HG02970 (cell line): ENCODE measurements around the gene NCAPD2.
"Not testable (repeated sequence)": the region's sequence is repeated elsewhere in the genome, so short reads cannot be mapped to it uniquely, and the experiment has no call there.

ENCODE experiments used
- ATAC-seq: cut with Tn5 transposase; IDR thresholded peaks from one replicate; pipeline ENCODE4 v1.9.1; 2021; ENCODE audit warnings: mild to moderate bottlenecking, moderate library complexity, moderate number of reproducible peaks; ENCODE audit not compliant: unreplicated experiment, low FRiP score

The NCAPD2 gene

GRCh38 chr12:6462234-6462995, 31.5 kb upstream of the NCAPD2 start:
- ATAC-seq: no peak

- no peak for ATAC-seq
Observed at GRCh38 chr12:6463216-6463615, 30.7 kb upstream of the NCAPD2 start.

- ATAC-seq: no peak
Observed at GRCh38 chr12:6463858-6464257, 30.0 kb upstream of the NCAPD2 start.

GRCh38 chr12:6464531-6464930, 29.4 kb upstream of the NCAPD2 start:
- ATAC-seq: no peak

- ATAC-seq: no peak
Observed at GRCh38 chr12:6465467-6466183, 28.3 kb upstream of the NCAPD2 start.

- ATAC-seq: no peak
Observed at GRCh38 chr12:6466184-6466573, 27.7 kb upstream of the NCAPD2 start.

GRCh38 chr12:6466751-6467150, 27.2 kb upstream of the NCAPD2 start:
- ATAC-seq: not testable (repeated sequence)

GRCh38 chr12:6467571-6468282, 26.2 kb upstream of the NCAPD2 start:
- not testable (repeated sequence) for ATAC-seq

GRCh38 chr12:6468283-6468575, 25.7 kb upstream of the NCAPD2 start:
- no peak for ATAC-seq

GRCh38 chr12:6469092-6469491, 24.8 kb upstream of the NCAPD2 start:
- ATAC-seq: no peak

GRCh38 chr12:6469609-6470374, 24.1 kb upstream of the NCAPD2 start:
- ATAC-seq: no peak

- peak; percentile 78 for ATAC-seq
Observed at GRCh38 chr12:6470375-6471163, 23.3 kb upstream of the NCAPD2 start, which contains the start of gene VAMP1. Gene VAMP1, minus strand, starts transcription at chr12:6470677. Its CDS starts 146 bp downstream, at chr12:6470531.

- no peak for ATAC-seq
Observed at GRCh38 chr12:6471989-6472360, 21.9 kb upstream of the NCAPD2 start.

GRCh38 chr12:6472491-6472890, 21.4 kb upstream of the NCAPD2 start:
- ATAC-seq: no peak

GRCh38 chr12:6475233-6475975, 18.5 kb upstream of the NCAPD2 start:
- not testable (repeated sequence) for ATAC-seq

- ATAC-seq: no peak
Observed at GRCh38 chr12:6476489-6476888, 17.4 kb upstream of the NCAPD2 start.

GRCh38 chr12:6477601-6478377, 16.1 kb upstream of the NCAPD2 start:
- ATAC-seq: not testable (repeated sequence)

- ATAC-seq: no peak
Observed at GRCh38 chr12:6478416-6478815, 15.5 kb upstream of the NCAPD2 start.
